HG02588 (cell line): ENCODE measurements around the gene SRRM1.

Source experiments
- ATAC-seq: cut with Tn5 transposase; IDR thresholded peaks from one replicate; pipeline ENCODE4 v1.9.1; 2021; ENCODE audit warnings: mild to moderate bottlenecking, moderate library complexity; ENCODE audit not compliant: unreplicated experiment

SRRM1 gene

DNA sequence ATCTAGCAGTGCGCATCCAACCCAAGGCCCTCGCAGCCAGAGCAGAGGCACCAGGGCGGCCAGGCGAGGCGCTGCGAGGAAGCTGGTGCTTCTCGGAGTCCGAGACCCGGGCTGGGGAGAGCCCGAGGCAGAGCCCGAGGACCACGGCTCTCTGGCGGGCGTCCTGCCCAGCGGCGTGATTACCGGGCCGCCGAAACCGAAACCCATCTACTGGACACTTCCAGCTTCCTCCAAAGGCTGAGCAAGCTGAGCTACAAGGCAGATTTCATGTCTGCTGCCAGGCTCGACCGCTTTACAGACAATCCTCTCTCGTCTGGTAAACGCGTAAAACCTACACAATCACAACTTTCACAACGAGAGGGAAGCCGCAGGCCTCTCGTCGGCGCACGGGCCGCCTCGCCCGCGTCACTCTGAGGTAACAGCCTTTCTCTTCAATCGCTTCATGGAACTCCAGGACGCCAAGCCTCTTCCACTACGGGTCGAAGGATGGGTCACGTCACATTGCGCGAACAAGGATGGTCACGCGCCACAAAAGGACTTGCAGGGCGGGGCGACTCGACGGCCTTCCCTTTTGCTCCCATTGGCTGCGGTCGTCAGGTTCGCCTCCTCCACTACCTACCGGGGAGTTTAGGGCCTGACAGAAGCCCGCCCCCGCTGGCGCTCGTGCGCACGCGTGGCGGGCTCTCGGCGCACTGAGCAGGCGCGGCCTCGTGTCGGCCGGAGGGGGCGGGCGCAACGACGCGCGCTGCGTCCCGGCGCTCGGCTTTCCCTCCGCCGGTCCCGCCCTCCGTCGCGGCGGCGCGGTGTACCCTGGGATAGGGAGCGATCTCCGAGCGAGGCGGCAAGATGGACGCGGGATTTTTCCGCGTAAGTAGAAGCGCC, at the start of gene SRRM1:
TSS of gene SRRM1 (plus strand) at position 822 of the 882 bp plus-strand sequence. CDS start at position 847, 25 bp downstream.
- ATAC-seq: peak; percentile 87

GRCh38 chr1:24594328-24594598, 48.8 kb upstream of the SRRM1 start:
- no peak for ATAC-seq

GRCh38 chr1:24596401-24596880, 46.7 kb upstream of the SRRM1 start:
- ATAC-seq: no peak

DNA sequence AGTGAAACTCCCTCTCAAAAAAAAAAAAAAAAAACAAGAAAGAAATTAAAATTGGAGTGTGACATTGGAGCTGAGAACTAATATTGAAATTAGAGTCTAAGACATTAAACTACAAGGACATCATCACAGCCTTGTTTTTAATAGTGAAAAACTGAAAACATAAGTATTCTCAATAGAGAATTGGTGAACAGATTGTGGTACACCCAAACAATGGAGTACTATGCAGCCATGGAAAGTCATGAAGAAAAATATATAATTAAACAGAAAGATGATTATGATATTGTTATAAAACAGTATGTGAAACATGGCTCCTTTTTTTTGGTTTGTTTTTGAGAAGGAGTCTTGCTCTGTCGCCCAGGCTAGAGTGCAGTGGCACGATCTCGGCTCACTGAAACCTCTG, 43.8 kb upstream of the SRRM1 start:
- no peak for ATAC-seq

GRCh38 chr1:24600551-24600950, 42.6 kb upstream of the SRRM1 start:
- no peak for ATAC-seq

GRCh38 chr1:24605534-24606295, 37.4 kb upstream of the SRRM1 start:
- no peak for ATAC-seq

DNA sequence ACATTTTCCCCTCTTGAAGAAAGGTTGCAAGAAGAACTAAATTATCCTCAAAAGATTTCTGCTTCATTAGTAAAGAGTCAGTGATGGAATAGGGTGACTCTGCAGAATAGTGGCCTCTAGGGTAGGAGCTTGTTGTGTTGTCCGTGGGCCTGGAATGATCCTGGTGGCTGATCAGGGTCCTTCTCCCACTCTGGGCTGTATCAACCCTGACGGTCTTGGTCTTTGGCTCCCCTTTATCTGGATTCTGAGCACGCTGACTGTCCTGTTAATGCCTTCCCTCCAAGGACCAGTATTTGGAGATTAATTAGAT, 36.9 kb upstream of the SRRM1 start:
- ATAC-seq: no peak

DNA sequence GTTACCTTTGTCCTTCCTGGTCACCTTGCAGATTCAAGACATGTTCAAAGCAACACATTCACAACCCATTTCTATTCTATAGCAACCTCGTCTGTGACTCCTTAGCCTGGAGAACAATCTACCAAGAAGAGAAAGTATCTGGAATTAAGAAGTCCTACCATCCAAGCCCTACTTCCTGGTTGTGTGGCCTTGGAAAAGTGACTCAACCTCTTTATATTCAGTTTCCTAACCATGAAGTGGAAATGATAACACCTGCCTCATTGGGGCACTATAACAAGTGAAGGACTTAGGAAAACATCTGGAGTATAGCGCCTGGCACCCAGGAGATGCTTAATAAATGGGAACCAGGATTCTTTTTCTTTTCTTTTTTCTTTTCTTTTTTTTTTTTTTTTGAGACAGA, 36.5 kb upstream of the SRRM1 start:
- ATAC-seq: no peak

GRCh38 chr1:24609949-24610517, 33.1 kb upstream of the SRRM1 start:
- ATAC-seq: no peak

DNA sequence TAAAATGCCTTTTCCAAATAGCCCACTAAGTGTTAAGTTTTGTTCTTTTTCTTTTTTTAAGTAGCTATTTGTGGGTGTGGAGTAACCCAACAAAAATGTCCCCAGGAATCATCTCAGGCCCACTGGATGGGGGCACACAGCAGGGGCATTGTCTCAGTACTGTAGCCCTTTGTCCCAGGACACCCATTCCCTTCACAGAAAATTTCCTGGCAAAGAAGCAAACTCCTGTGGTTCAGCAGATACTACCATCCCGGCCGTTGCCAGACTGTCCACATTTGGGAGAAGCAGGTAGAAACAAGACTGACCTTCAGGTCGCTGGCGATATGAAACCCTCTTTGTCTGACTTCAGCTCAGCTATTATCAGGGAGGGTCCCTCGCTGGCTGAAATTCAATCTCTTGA, 23.7 kb upstream of the SRRM1 start:
- ATAC-seq: no peak

GRCh38 chr1:24620678-24621077, 22.4 kb upstream of the SRRM1 start:
- no peak for ATAC-seq

DNA sequence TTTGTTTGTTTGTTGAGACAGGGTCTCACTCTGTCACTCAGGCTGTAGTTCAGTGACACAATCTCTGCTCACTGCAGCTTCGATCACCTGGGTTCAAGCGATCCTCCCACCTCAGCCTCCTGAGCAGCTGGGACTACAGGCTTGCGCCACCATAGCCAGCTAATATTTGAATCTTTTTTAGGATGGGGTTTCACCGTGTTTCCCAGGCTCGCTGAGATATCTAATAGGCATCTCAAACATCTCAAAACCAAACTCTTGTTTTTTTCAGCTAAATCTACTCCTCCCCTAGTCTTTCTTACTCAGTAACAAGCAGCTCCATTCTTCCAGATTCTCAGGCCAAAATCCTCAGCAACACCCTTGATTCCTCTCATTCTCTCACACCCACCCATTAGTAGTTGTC, 22.0 kb upstream of the SRRM1 start:
- no peak for ATAC-seq

DNA sequence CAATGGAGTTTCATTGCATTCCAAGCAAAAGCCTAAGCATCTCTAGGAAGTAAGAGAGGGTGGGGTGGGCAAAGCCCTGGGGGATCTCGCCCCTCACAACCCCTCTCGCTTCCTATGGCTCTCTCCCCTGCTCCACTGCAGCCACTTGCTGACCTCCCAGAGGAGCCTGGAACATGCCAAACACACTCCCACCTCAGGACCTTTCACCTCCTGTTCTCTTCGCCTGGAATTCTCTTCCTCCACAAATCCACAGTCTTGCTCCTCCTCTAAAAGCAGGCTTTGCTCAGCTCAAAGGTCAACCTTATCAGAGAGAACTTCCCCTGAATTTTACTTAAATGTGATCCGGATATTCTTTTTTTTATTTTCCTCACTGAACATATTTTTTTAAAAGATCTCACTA, 20.9 kb upstream of the SRRM1 start:
- no peak for ATAC-seq

GRCh38 chr1:24632832-24633175, 10.3 kb upstream of the SRRM1 start:
- no peak for ATAC-seq

DNA sequence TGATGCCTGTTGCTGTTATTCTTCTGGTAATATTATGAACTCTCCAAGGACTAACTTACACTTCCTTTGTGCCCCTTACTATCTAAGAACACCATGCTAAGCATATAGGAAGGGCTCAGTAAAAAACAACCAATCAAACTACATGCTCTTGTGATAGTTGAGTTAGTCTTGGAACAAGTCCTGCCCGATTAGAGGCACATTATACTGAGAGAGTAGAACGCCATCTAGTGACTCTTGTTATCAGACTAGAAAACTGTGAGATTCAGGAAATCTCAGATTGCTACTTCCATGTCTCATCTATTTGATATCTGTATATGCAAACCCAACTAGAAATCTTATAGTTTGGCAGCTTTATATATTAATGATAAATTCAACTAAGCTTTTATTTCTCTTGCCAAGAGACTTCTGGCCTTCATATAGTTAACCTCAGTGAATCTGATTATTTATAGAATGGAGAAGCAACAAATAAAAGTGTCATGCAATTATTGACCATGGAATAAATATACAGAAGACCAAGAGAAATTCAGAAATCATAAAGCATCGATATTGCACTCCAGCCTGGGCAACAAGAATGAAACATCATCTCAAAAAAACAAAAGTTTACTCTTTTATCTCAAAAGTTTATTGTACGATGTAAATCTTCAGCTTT, 7.8 kb upstream of the SRRM1 start:
- ATAC-seq: no peak

GRCh38 chr1:24636661-24637357, 6.3 kb upstream of the SRRM1 start:
- no peak for ATAC-seq

DNA sequence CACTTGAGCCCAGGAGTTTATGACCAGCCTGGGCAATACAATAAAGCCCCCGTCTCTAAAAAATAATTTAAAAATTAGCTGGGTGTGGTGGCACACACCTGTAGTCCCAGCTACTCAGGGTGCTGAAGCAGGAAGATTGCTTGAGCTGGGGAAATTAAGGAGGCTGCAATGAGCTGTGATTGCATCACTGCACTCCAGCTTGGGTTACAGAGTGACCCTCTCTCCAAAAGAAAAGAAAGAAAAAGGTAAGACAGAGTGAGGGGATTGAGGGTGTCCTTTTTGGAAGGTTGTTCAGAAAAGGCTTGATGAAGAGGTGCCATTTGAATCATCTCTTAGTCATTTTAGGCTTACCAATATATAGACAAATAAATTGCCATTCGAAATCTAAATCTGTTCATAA, 4.0 kb upstream of the SRRM1 start:
- ATAC-seq: no peak

DNA sequence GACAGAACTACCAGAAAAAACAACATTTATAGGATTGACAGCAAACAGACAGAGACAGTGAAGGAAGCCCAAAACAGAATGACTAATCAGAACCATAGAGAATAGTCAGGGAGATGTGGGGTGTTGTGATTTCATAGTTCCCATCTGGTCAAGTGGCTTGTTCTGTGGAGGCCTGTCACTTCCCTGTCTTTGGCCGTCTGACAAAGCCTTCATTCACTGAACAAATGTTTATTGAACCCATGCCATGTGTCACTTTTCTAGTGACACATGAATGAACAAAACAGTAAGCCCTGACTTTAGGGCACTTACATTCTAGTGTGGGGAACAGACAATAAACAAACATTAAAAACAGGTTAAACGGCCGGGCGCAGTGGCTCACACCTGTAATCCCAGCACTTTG, 3.2 kb upstream of the SRRM1 start:
- ATAC-seq: no peak

DNA sequence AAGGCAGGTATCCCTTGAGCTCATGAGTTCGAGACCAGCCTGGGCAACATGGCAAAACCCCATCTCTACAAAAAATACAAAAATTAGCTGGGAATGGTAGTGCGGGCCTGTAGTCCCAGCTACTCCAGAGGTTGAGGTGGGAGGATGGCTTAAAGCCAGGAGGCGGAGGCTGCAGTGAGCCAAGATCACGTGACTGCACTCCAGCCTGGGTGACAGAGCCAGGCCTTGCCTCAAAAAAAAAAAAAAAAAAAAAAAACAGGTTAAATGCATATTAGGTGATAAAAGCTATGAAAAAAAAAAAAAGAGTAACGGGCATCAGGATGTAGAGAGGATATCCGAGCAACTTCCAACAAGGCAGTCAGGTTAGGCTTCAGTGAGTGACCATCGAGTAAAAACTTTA, 2.8 kb upstream of the SRRM1 start:
- ATAC-seq: no peak

- ATAC-seq: no peak
These were observed 1.4 kb upstream of the SRRM1 start for GRCh38 chr1:24641646-24642151.
